Central memory CD4-positive, alpha-beta T cell (primary cell): ENCODE data around the gene HMGCS1.
"Not testable (repeated sequence)": the region's sequence is repeated elsewhere in the genome, so short reads cannot be mapped to it uniquely, and the experiment has no call there.

ENCODE experiments used
- DNase-seq: peaks from one replicate; pipeline ENCODE4 v3.0.0; 2022

The HMGCS1 gene

GRCh38 chr5:43273552-43273951 is 39.7 kb downstream of the HMGCS1 start:
- DNase-seq, result no peak

- no peak for DNase-seq
These were observed 42.6 kb downstream of the HMGCS1 start for GRCh38 chr5:43270645-43271044.

DNA sequence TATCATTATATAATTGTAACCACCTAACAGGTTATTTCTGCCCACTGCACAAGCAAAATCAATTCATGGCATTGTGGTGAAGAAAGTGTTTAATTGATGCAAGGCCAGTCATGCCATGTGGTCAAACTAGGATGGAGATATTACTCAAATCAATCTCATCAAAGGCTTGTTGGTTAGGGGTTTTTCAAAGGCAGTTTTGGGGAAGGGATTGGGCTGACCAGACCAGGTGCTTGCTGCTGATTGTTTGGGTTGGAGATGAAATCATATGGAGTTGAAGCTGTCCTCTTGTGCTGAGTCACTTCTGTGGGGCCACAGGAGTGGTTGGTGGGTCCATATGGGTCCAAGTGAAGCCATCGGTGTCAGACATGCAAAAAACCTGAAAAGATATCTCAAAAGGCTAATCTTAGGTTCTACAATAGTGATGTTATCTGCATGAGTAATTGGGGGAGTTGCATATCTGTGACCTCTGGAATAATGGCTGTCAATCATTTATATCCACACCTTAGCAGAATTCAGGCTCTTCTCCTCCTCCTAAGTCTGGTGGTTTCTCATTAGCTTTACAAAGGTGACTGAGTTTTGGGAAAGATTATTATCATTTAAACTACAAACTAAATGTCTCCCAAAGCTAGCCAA is 44.9 kb downstream of the HMGCS1 start:
- no peak for DNase-seq

DNA sequence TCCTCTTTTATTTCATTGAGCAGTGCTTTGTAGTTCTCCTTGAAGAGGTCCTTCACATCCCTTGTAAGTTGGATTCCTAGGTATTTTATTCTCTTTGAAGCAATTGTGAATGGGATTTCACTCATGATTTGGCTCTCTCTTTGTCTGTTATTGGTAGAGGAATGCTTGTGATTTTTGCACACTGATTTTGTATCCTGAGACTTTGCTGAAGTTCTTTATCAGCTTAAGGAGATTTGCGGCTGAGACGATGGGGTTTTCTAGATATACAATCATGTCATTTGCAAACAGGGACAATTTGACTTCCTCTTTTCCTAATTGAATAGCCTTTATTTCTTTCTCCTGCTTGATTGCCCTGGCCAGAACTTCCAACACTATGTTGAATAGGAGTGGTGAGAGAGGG is 50.9 kb downstream of the HMGCS1 start:
- DNase-seq, result not testable (repeated sequence)

DNA sequence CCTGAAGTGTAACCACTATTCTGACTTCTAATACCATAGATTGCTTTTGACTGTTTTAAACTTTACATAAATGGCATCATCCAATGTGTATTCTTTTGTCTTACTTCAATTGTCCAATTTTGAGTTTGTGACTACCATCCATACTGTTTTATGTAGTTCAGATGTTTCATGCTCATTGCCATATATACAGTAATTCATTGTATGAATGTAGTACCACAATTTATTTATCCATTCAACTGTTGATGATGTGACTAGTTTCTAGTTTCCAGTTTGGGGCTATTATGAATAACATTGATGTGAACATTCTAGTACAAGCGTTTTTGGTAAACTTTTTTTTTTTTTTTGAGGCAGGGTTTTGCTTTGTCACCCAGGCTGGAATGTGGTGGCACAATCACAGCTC is 55.1 kb downstream of the HMGCS1 start:
- no peak for DNase-seq

GRCh38 chr5:43256261-43256966 is 56.8 kb downstream of the HMGCS1 start:
- no peak for DNase-seq

DNA sequence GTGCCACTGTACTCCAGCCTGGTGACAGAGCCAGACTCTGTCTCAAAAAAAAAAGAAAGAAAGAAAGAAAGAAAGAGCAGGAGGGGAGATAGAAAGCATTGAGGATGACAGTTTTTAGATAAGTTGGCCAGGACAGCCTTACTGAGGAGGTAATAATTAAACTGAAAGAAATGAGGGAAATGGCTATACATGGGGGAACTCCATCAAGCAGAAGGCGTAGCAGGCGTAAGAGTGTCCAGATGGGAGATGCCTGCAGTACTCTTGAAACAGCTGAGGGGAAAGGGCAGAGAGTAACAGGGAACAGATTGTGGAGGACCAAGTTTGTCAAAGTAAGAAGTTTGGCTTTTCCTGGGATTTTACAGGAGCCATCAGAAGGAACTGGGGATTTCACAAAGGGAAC is 57.5 kb downstream of the HMGCS1 start:
- no peak for DNase-seq

GRCh38 chr5:43251754-43252153 is 61.5 kb downstream of the HMGCS1 start:
- DNase-seq, result no peak

- DNase-seq, result no peak
These were observed 67.4 kb downstream of the HMGCS1 start for GRCh38 chr5:43245724-43246385.

GRCh38 chr5:43244823-43245565 is 68.2 kb downstream of the HMGCS1 start:
- DNase-seq, result no peak

DNA sequence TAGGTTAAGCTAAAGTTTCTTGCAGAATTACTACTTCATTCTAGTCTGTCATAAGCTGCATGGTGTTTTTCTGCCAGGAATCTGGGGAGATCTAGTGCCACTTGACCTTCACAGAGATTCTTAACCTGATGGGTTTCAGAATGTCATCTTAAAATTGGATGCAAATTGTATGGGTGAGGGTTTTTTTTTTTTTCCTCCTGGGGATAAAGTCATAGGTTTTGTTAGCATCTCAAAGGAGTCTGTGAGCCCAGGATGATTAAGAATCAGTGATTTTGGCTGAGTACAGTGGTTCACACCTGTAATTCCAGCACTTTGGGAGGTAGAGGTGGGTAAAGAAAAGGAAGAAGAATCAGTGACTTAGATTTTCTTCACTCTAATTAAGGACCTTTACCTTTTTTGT is 69.9 kb downstream of the HMGCS1 start:
- no peak for DNase-seq

GRCh38 chr5:43242196-43242595 is 71.0 kb downstream of the HMGCS1 start:
- no peak for DNase-seq
